Neuronal stem cell (in vitro differentiated cells): Measurements from ENCODE around the gene MPRIP.

Source experiments
- DNase-seq: peaks from one replicate; pipeline ENCODE4 v3.0.0-alpha.2; 2013; ENCODE audit warnings: low spot score
- H2AFZ ChIP-seq: one replicate; pipeline ENCODE4 v1.6.1; 2013; ENCODE audit warnings: mild to moderate bottlenecking, low read length, inconsistent platforms
- H2AK5ac ChIP-seq: 2 replicates; pipeline ENCODE4 v1.6.1; 2013; ENCODE audit warnings: low read depth, mild to moderate bottlenecking, inconsistent platforms, low read length, moderate library complexity, mixed read lengths
- H2BK120ac ChIP-seq: 2 replicates; pipeline ENCODE4 v1.6.1; 2013; ENCODE audit warnings: low read depth, mild to moderate bottlenecking, inconsistent platforms, low read length, moderate library complexity, mixed read lengths
- H2BK12ac ChIP-seq: one replicate; pipeline ENCODE4 v1.6.1; 2013; ENCODE audit warnings: low read length, inconsistent platforms
- H2BK15ac ChIP-seq: 2 replicates; pipeline ENCODE4 v1.6.1; 2013; ENCODE audit warnings: mild to moderate bottlenecking, low read length, inconsistent platforms, mixed read lengths
- H2BK5ac ChIP-seq: one replicate; pipeline ENCODE4 v1.6.1; 2013; ENCODE audit warnings: inconsistent platforms, mild to moderate bottlenecking, low read length, moderate library complexity
- H3K14ac ChIP-seq: one replicate; pipeline ENCODE4 v1.6.1; 2013; ENCODE audit warnings: low read length, inconsistent platforms
- H3K18ac ChIP-seq: 2 replicates; pipeline ENCODE4 v1.6.1; 2013; ENCODE audit warnings: low read length, inconsistent platforms
- H3K23ac ChIP-seq: 2 replicates; pipeline ENCODE4 v1.6.1; 2013; ENCODE audit warnings: low read depth, mild to moderate bottlenecking, mixed read lengths, low read length, inconsistent platforms; ENCODE audit not compliant: poor library complexity
- H3K27ac ChIP-seq: replicated peaks from 3 replicates; pipeline ENCODE4 v1.5.1; 2013; ENCODE audit warnings: low read length, inconsistent platforms
- H3K27me3 ChIP-seq, 3 experiments: 2 replicates each; pipeline ENCODE4 v1.6.1; 2013; ENCODE audit warnings: low read length in 3 of 3, mild to moderate bottlenecking in 2 of 3, inconsistent platforms in 1 of 3, low read depth in 1 of 3, mixed read lengths in 1 of 3, moderate library complexity in 1 of 3; ENCODE audit not compliant: control insufficient read depth in 3 of 3, insufficient read depth in 3 of 3
- H3K36me3 ChIP-seq, 2 donors: replicated peaks in 1 of 2; 2 replicates each; pipeline ENCODE4 v1.6.1; 2013; ENCODE audit warnings: low read length in 2 of 2; ENCODE audit not compliant: control insufficient read depth in 2 of 2, insufficient read depth in 2 of 2
- H3K4ac ChIP-seq: 2 replicates; pipeline ENCODE4 v1.6.1; 2013; ENCODE audit warnings: inconsistent platforms, mild to moderate bottlenecking, low read length, moderate library complexity
- H3K4me1 ChIP-seq, 2 donors: 1 replicate in 1 of 2; 2 replicates in 1 of 2; pipeline ENCODE4 v1.6.1; 2013; ENCODE audit warnings: low read length in 2 of 2, low read depth in 1 of 2; ENCODE audit not compliant: control insufficient read depth in 2 of 2, insufficient read depth in 1 of 2
- H3K4me2 ChIP-seq: one replicate; pipeline ENCODE4 v1.6.1; 2013; ENCODE audit warnings: mild to moderate bottlenecking, low read length, inconsistent platforms; ENCODE audit not compliant: insufficient read depth, poor library complexity, severe bottlenecking
- H3K4me3 ChIP-seq, 2 donors: 2 replicates each; pipeline ENCODE4 v1.5.1; 2013; ENCODE audit warnings: low read length in 2 of 2, mild to moderate bottlenecking in 2 of 2, inconsistent platforms in 1 of 2, moderate library complexity in 1 of 2
- H3K79me1 ChIP-seq: one replicate; pipeline ENCODE4 v1.6.1; 2013; ENCODE audit warnings: low read depth, mild to moderate bottlenecking, inconsistent platforms, low read length, moderate library complexity
- H3K9ac ChIP-seq: one replicate; pipeline ENCODE4 v1.6.1; 2013; ENCODE audit warnings: mild to moderate bottlenecking, low read depth, low read length, inconsistent platforms; ENCODE audit not compliant: poor library complexity
- H3K9me3 ChIP-seq, 2 donors: replicated peaks in 1 of 2; 2 replicates each; pipeline versions ENCODE3 to v1.6.1; 2013; ENCODE audit warnings: low read length in 2 of 2, mild to moderate bottlenecking in 2 of 2, inconsistent platforms in 1 of 2, low read depth in 1 of 2, mixed read lengths in 1 of 2, moderate library complexity in 1 of 2; ENCODE audit not compliant: control insufficient read depth in 2 of 2, insufficient read depth in 1 of 2
- H4K8ac ChIP-seq: one replicate; pipeline ENCODE4 v1.6.1; 2013; ENCODE audit warnings: low read depth, mild to moderate bottlenecking, inconsistent platforms, low read length, moderate library complexity
- H4K91ac ChIP-seq: one replicate; pipeline ENCODE4 v1.6.1; 2013; ENCODE audit warnings: low read length, low read depth, mild to moderate bottlenecking, inconsistent platforms; ENCODE audit not compliant: poor library complexity
- WGBS, 2 donors: extraction: QIAGEN DNeasy Blood & Tissue Kit; methylation state at CpG; one replicate each; pipeline ENCODE4 v1.1.7; 2013; ENCODE audit warnings: missing lambda C conversion rate in 2 of 2, mixed read lengths in 1 of 2; ENCODE audit not compliant: insufficient read length in 2 of 2, insufficient replicate concordance in 1 of 2; ENCODE audit errors: extremely low coverage in 2 of 2; 5-methylcytosine and 5-hydroxymethylcytosine counted together

MPRIP gene

DNA sequence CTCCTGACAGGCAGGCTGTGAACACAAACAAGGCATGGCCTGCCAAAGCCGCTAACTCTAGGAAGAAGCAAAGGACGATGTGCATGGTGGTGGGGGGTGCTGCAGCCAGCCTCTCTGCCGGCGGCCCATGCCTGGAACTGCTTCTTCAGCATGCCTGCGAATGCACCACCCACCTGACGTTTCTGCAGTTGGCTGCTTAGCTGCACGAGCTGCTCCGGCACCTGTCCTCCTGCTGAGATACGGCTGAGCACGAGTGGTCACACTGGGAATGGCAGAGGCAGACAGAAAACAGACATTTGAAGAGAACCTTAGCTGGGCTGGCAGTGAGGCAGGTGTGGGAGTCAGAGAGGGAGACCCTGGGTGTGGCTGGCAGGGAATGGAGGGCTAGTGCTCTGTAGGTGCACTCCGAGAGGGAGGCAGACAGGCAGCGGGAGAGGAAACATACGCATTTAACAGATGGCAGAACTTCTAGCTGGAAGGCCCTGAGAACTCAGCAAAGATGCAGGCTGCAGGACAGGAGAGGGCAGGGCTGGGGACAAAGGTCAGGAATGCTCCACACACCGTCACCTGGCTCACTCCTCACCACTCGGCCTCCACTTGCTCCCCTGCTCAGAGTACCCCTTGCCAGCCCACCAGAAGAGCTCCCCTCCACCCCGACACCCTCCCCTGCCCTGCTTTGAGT, 189.5 kb downstream of the MPRIP start:
- Histone ChIP-seq H2BK5ac (no peak overlapping the region), H3K9me3 (no peaks in the 10 kb centered on the region), H3K4me2 (no peak overlapping the region), H3K9ac (peak overlapping the region; percentile 30), H4K91ac (no peak overlapping the region), H2BK120ac (no peak overlapping the region), H2AK5ac (no peak overlapping the region), H3K18ac (peak overlapping the region; percentile 16), H3K27me3 (no peaks in the 10 kb centered on the region), H3K27ac (no peak overlapping the region), H2BK15ac (no peak overlapping the region), H3K4me1 (peaks cover 7 to 13% of the 10 kb centered on the region in 2 donors), H3K23ac (peak overlapping the region; percentile 61), H3K4ac (no peak overlapping the region), H3K36me3 (peaks cover 40 to 60% of the 10 kb centered on the region in 2 donors), H3K4me3 (no peak overlapping the region), H3K79me1 (peaks cover 21% of the 10 kb centered on the region), H2AFZ (no peak overlapping the region), H3K14ac (no peak overlapping the region), H4K8ac (peak overlapping the region; percentile 57), H2BK12ac (no peak overlapping the region)
- no peak for DNase-seq
- whole genome bisulfite sequencing, 2 donors = no CpG with 5 or more reads among the region's 16 CpGs

DNA sequence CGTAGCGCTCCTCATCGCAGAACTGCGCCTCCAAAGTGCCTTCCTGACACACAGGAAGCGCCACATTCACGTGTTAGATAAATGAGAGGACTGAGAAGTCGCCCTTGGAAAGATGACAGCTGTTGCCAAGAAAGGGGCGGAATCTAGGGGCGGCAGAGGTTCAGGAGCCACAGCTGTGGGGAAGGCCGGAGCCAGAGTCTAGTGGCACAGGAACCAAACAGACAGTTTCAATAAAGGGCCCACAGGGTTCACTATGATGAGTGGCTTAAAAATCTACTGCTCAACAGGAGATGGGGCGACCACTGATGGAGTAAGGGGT, 190.0 kb downstream of the MPRIP start:
- Histone ChIP-seq H4K8ac (no peak overlapping the region), H2BK5ac (no peak overlapping the region), H3K4me1 (peaks cover 7 to 13% of the 10 kb centered on the region in 2 donors), H3K79me1 (peaks cover 23% of the 10 kb centered on the region), H3K27me3 (no peaks in the 10 kb centered on the region), H3K4me2 (no peak overlapping the region), H3K4ac (no peak overlapping the region), H3K9ac (no peak overlapping the region), H2BK120ac (no peak overlapping the region), H4K91ac (no peak overlapping the region), H3K23ac (no peak overlapping the region), H2BK15ac (no peak overlapping the region), H3K36me3 (peaks cover 35 to 55% of the 10 kb centered on the region in 2 donors), H3K9me3 (no peaks in the 10 kb centered on the region), H3K4me3 (no peak overlapping the region), H3K27ac (no peak overlapping the region), H2AFZ (no peak overlapping the region), H3K18ac (peak overlapping the region; percentile 16), H2AK5ac (no peak overlapping the region), H3K14ac (no peak overlapping the region), H2BK12ac (no peak overlapping the region)
- no CpG with 5 or more reads among the region's 11 CpGs for WGBS, 2 donors
- no peak for DNase-seq

DNA sequence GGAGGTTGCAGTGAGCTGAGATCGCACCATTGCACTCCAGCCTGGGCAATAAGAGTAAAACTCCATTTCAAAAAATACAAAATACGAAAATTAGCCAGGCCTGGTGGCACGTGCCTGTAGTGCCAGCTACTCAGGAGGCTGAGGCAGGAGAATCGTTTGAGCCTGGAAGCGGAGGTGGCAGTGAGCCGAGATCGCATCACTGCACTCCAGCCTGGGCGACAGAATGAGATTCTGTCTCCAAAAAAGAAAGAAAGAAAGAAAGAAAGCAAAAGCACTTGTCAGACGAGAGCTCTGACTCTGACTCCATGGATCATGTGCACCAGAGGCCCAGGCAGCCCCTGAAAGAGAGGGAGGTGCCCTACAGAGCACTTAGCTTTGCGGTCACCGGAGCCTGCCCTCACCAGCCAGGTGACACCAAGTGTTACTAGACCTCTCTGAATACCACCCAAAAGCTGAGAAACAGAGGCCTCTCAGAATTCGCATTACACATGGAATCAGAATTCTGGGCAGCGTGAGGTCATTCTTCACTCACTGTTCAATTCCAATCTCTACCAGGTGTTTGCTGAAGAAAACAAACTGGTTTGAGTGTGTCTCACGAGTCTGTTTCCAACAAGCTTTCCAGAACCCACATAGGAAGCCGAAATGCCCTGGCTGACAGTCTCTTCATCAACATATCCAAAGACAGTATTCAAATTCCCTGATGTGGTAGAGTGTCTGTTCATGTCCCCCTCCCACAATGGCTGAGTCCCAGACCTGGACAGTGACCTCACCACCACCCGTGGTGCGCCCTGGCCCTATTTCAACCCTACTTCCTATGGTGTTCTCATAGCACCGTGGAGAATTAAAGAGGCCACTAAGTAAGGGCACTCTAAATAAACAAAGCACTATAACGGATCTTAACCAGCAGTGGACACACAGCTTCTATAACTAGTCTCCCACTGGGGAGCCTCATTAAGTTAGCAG, 193.2 kb downstream of the MPRIP start:
- Histone ChIP-seq H3K79me1 (peaks cover 21% of the 10 kb centered on the region), H3K36me3 (peaks cover 14 to 22% of the 10 kb centered on the region in 2 donors), H2BK15ac (no peak overlapping the region), H2BK5ac (no peak overlapping the region), H3K27me3 (no peaks in the 10 kb centered on the region), H2AFZ (no peak overlapping the region), H2BK12ac (no peak overlapping the region), H2AK5ac (no peak overlapping the region), H3K4me3 (peak overlapping the region in 1 of 2 donors; percentile 61), H3K4ac (no peak overlapping the region), H4K91ac (no peak overlapping the region), H4K8ac (no peak overlapping the region), H2BK120ac (no peak overlapping the region), H3K9ac (no peak overlapping the region), H3K4me1 (peaks cover 7 to 13% of the 10 kb centered on the region in 2 donors), H3K14ac (no peak overlapping the region), H3K18ac (no peak overlapping the region), H3K27ac (no peak overlapping the region), H3K23ac (no peak overlapping the region), H3K4me2 (no peak overlapping the region), H3K9me3 (no peaks in the 10 kb centered on the region)
- no CpG with 5 or more reads among the region's 19 CpGs for WGBS, 2 donors
- DNase-seq = no peak
